Fibroblast of the aortic adventitia (primary cell): Measurements from ENCODE around the gene COL2A1. TPM values are rescaled to one million over a fixed set of nuclear protein-coding genes. Genes with fewer than 3 reads are reported as not detected.

Experiments
- DNase-seq: peaks from one replicate; pipeline ENCODE4 v3.0.0-alpha.2; 2010; ENCODE audit warnings: low read depth
- H3K4me3 ChIP-seq: 2 replicates; pipeline ENCODE4 v1.5.1; 2011; ENCODE audit warnings: low read depth, mild to moderate bottlenecking, control low read depth, low read length, moderate library complexity
- CTCF ChIP-seq: IDR thresholded peaks from 2 replicates; pipeline ENCODE4 v1.5.1; 2011; ENCODE audit warnings: mild to moderate bottlenecking, low read length, control low read depth, inconsistent platforms; ENCODE audit not compliant: insufficient read depth
- total RNA-seq: library from RNA; depleted of rRNA; stranded (reverse); fragments of >200 nt; gene quantifications from 2 replicates; pipeline ENCODE4 v1.2.3, GENCODE V29; 2012; ENCODE audit warnings: low replicate concordance

The COL2A1 gene
- total RNA-seq, 1 donor = not detected

- no peak for TF ChIP-seq CTCF
- no peak overlapping the region for H3K4me3 ChIP-seq
- no peak for DNase-seq
These were observed 65.2 kb downstream of the COL2A1 start for GRCh38 chr12:47939009-47939601.

DNA sequence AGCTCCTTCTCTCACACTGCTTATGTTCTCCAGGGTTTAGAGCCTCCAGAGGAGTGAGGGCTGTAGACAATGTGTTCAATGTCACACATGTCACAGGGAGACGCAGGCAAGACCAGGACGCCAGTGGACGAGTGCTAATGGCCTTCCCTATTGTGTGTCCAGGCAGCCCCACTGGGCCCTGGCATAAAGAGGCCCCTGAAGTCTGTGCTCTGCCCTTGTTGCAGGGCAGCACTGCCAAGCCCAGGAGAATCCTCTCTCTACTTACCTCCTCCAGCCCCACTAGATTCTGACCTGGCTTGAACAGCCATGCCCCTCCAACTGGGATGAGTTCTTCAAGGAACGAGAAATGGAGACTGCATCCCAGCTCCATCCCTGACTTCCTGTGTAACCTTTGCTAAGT, 65.7 kb downstream of the COL2A1 start:
- H3K4me3 ChIP-seq = no peak overlapping the region
- DNase-seq = no peak

GRCh38 chr12:47938093-47938492, 66.2 kb downstream of the COL2A1 start:
- no peak overlapping the region for H3K4me3 ChIP-seq
- DNase-seq = no peak
- no peak for TF ChIP-seq CTCF

More for the DNA sequence above, 65.7 kb downstream of the COL2A1 start:
- no peak for TF ChIP-seq CTCF

- peak; percentile 82 for DNase-seq
- H3K4me3 ChIP-seq = no peak overlapping the region
- no peak for TF ChIP-seq CTCF
These were observed 69.1 kb downstream of the COL2A1 start for GRCh38 chr12:47935184-47935583.

GRCh38 chr12:47931187-47931586, 73.1 kb downstream of the COL2A1 start:
- no peak for TF ChIP-seq CTCF
- DNase-seq = no peak
- no peak overlapping the region for H3K4me3 ChIP-seq

DNA sequence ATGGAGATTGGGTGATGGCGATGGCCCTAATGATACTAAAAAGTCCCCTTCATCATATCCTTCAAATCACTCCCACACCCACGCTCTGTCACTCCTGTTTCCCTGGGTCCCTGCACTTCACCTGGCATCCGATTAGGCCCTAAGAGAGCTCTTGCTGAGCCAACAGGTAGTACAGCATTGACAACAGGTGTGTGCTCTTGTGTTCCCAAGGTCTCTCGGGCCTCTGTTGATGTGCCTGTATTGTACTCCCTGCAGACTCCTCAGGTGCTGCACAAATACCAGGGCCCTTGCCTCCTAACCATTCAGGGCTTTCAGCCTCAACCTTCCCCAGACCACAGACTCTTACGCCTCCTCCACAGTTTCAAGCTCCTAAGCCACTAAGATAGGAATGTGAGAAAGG, 73.6 kb downstream of the COL2A1 start:
- DNase-seq = no peak
- TF ChIP-seq CTCF = no peak
- H3K4me3 ChIP-seq = no peak overlapping the region

DNA sequence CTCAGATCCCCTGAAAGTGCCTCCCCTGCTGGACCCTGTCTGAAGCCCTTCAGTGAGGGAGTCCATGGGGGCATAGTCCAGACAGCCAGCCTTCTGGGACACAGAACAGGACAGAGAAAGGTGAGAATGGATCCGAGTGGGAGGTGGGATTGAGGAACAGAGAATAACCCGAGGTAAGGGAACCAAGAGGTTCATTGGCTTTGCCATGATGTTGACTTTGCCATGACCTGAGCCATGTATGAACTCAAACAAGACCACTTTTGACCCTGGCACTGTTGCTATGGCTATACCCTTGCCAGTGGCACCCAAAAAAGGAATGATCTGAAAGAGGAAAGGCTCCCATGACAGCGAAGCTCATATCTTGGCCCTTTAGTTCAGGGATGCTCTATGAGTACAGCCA, 76.9 kb downstream of the COL2A1 start:
- no peak for DNase-seq
- no peak overlapping the region for H3K4me3 ChIP-seq
- TF ChIP-seq CTCF = no peak
